HepG2 (cell line): ENCODE data around the gene TRMT10C. TPM values are rescaled to one million over a fixed set of nuclear protein-coding genes. Genes with fewer than 3 reads are reported as not detected.
A peak's percentile ranks its signal among the peaks of the same experiment; 100 is the strongest.

Experiments
- BRD4 ChIP-seq: sonication (generic); formaldehyde crosslinking; IDR thresholded peaks from 2 replicates; pipeline ENCODE4 v1.4.0; 2020; ENCODE audit warnings: missing genetic modification reagents
- CHD4 ChIP-seq: fragments of 200-600 bp; sonication (generic); IDR thresholded peaks from 2 replicates; pipeline ENCODE4 v1.7.0; 2017; ENCODE audit warnings: mild to moderate bottlenecking, low read length, borderline replicate concordance
- HNF1B ChIP-seq: sonication (generic); formaldehyde crosslinking; IDR thresholded peaks from 2 replicates; pipeline ENCODE4 v1.5.1; 2020; ENCODE audit warnings: mild to moderate bottlenecking, moderate library complexity, missing genetic modification reagents
- HOXA7 ChIP-seq: sonication (generic); formaldehyde crosslinking; IDR thresholded peaks from 2 replicates; pipeline ENCODE4 v1.8.1; 2022; ENCODE audit warnings: mild to moderate bottlenecking, missing genetic modification reagents, moderate library complexity
- MATR3 ChIP-seq: sonication (generic); formaldehyde crosslinking; IDR thresholded peaks from 2 replicates; pipeline ENCODE4 v1.4.0; 2020; ENCODE audit warnings: missing genetic modification reagents
- PBX3 ChIP-seq: sonication (generic); formaldehyde crosslinking; IDR thresholded peaks from 2 replicates; pipeline ENCODE4 v1.8.1; 2023; ENCODE audit warnings: missing genetic modification reagents, inconsistent platforms, borderline replicate concordance
- RXRA ChIP-seq: sonication (generic); formaldehyde crosslinking; IDR thresholded peaks from 2 replicates; pipeline ENCODE4 v1.5.1; 2020; ENCODE audit warnings: missing genetic modification reagents
- SRSF4 ChIP-seq: fragments of 200-400 bp; formaldehyde crosslinking; IDR thresholded peaks from one replicate; pipeline ENCODE4 v1.6.1; 2018; ENCODE audit warnings: mild to moderate bottlenecking, low read depth, low read length, moderate library complexity; ENCODE audit not compliant: poor library complexity, severe bottlenecking
- ZBTB34 ChIP-seq: sonication (generic); formaldehyde crosslinking; IDR thresholded peaks from 2 replicates; pipeline ENCODE4 v1.8.0; 2022; ENCODE audit warnings: mild to moderate bottlenecking, missing genetic modification reagents
- ZBTB44 ChIP-seq: sonication (generic); formaldehyde crosslinking; IDR thresholded peaks from 2 replicates; pipeline ENCODE4 v1.4.0; 2020; ENCODE audit warnings: missing genetic modification reagents
- ZFYVE20 ChIP-seq: sonication (generic); formaldehyde crosslinking; IDR thresholded peaks from 2 replicates; pipeline ENCODE4 v1.8.0; 2023; ENCODE audit warnings: low read depth, mild to moderate bottlenecking, moderate library complexity, missing genetic modification reagents, borderline replicate concordance
- ZNF225 ChIP-seq: sonication (generic); formaldehyde crosslinking; IDR thresholded peaks from 2 replicates; pipeline ENCODE4 v1.4.0; 2020; ENCODE audit warnings: mild to moderate bottlenecking, missing genetic modification reagents
- ZNF546 ChIP-seq: sonication (generic); formaldehyde crosslinking; conservative IDR thresholded peaks from 2 replicates; pipeline ENCODE4 v1.8.1; 2023; ENCODE audit warnings: mild to moderate bottlenecking, missing genetic modification reagents
- ZNF570 ChIP-seq: sonication (generic); formaldehyde crosslinking; IDR thresholded peaks from 2 replicates; pipeline ENCODE4 v1.4.0; 2020; ENCODE audit warnings: mild to moderate bottlenecking, missing genetic modification reagents, borderline replicate concordance
- ZNF652 ChIP-seq: IDR thresholded peaks from 2 replicates; pipeline ENCODE4 v1.6.1; 2016; ENCODE audit warnings: low read depth, borderline replicate concordance
- ZNF75D ChIP-seq: sonication (generic); formaldehyde crosslinking; IDR thresholded peaks from 2 replicates; pipeline ENCODE4 v1.8.1; 2023; ENCODE audit warnings: missing genetic modification reagents, mild to moderate bottlenecking, borderline replicate concordance
- ZSCAN31 ChIP-seq: sonication (generic); formaldehyde crosslinking; IDR thresholded peaks from 2 replicates; pipeline ENCODE4 v1.5.0; 2020; ENCODE audit warnings: low read depth, mild to moderate bottlenecking, missing genetic modification reagents
- ZXDC ChIP-seq: sonication (generic); formaldehyde crosslinking; IDR thresholded peaks from 2 replicates; pipeline ENCODE4 v1.5.0; 2020; ENCODE audit warnings: mild to moderate bottlenecking, missing genetic modification reagents
- polyA plus RNA-seq, 8 experiments: library from polyadenylated mRNA; depleted of rRNA in 3 of 8; stranded (reverse) in 7 of 8; unstranded in 1 of 8; fragments of >200 nt; fragmentation: Illumina TruSeq in 4 of 8; extraction: Trizol in 4 of 8; gene quantifications; 2 replicates each; pipeline versions ENCODE4 v1.2.1 to v1.2.3, GENCODE V29; 2011 to 2016; ENCODE audit warnings: low read depth in 4 of 8, missing spikeins in 1 of 8, mixed read lengths in 1 of 8; ENCODE audit not compliant: insufficient read depth in 1 of 8
- total RNA-seq, 5 experiments: library from RNA; depleted of rRNA; stranded (reverse); fragments of >200 nt; fragmentation: Illumina TruSeq; extraction: Trizol; gene quantifications; 2 replicates each; pipeline ENCODE4 v1.2.3, GENCODE V29; 2016; ENCODE audit warnings: low read depth in 1 of 5

TRMT10C gene
- total and polyA plus RNA-seq, 2 of the 13 experiments (the other 11 are each of a cell fraction or from before 2014, with no cell fraction given) = 10.8 to 39.2 TPM

GRCh38 chr3:101548527-101549105 is 13.1 kb upstream of the TRMT10C start (continued):
- TF ChIP-seq ZBTB44 (CRISPR knock-in tag) = no peak
- no peak for TF ChIP-seq ZFYVE20
- no peak for TF ChIP-seq ZXDC (CRISPR knock-in tag)
- no peak for TF ChIP-seq HOXA7 (CRISPR knock-in tag)
- TF ChIP-seq RXRA = no peak
- TF ChIP-seq ZBTB34 (CRISPR knock-in tag) = peak; percentile 74; the same call in 1 of the 2 replicates
- no peak for TF ChIP-seq SRSF4
- no peak for TF ChIP-seq ZNF652 (CRISPR knock-in tag)
- TF ChIP-seq ZNF570 (CRISPR knock-in tag) = no peak
- TF ChIP-seq PBX3 (CRISPR knock-in tag) = no peak
- TF ChIP-seq CHD4 = no peak
- TF ChIP-seq ZSCAN31 (CRISPR knock-in tag) = no peak
- TF ChIP-seq MATR3 (CRISPR knock-in tag) = no peak
- TF ChIP-seq ZNF546 (CRISPR knock-in tag) = no peak
- TF ChIP-seq ZNF225 (CRISPR knock-in tag) = no peak
- TF ChIP-seq BRD4 (CRISPR knock-in tag) = no peak
- TF ChIP-seq ZNF75D (CRISPR knock-in tag) = no peak
- no peak for TF ChIP-seq HNF1B (CRISPR knock-in tag)
